Parathyroid adenoma (tissue), 2 donors: ENCODE measurements around the gene CTBP2.

Source experiments
- H2AFZ ChIP-seq: fragments of 300-600 bp; sonication (generic); one replicate; pipeline ENCODE4 v1.7.0; 2017; ENCODE audit warnings: antibody characterized with exemption, mild to moderate bottlenecking
- H3K27ac ChIP-seq: fragments of 300-600 bp; sonication (generic); one replicate; pipeline ENCODE4 v1.7.0; 2017
- H3K27me3 ChIP-seq: fragments of 300-600 bp; sonication (generic); one replicate; pipeline ENCODE4 v1.7.0; 2017; ENCODE audit warnings: low read length; ENCODE audit not compliant: control insufficient read depth, insufficient read depth
- H3K36me3 ChIP-seq: fragments of 300-600 bp; sonication (generic); one replicate; pipeline ENCODE4 v1.7.0; 2017; ENCODE audit warnings: low read length; ENCODE audit not compliant: control insufficient read depth, insufficient read depth
- H3K4me1 ChIP-seq: fragments of 300-600 bp; sonication (generic); one replicate; pipeline ENCODE4 v1.7.0; 2017; ENCODE audit warnings: control low read depth
- H3K4me2 ChIP-seq: fragments of 300-600 bp; sonication (generic); one replicate; pipeline ENCODE4 v1.7.0; 2017; ENCODE audit warnings: low read length
- H3K4me3 ChIP-seq: fragments of 300-600 bp; sonication (generic); one replicate; pipeline ENCODE4 v1.7.0; 2017; ENCODE audit warnings: low read depth, low read length
- H3K79me2 ChIP-seq: fragments of 300-600 bp; sonication (generic); one replicate; pipeline ENCODE4 v1.7.0; 2017; ENCODE audit warnings: control low read depth
- H3K9ac ChIP-seq: fragments of 300-600 bp; sonication (generic); one replicate; pipeline ENCODE4 v1.7.0; 2017; ENCODE audit warnings: mild to moderate bottlenecking
- H3K9me3 ChIP-seq: fragments of 300-600 bp; sonication (generic); one replicate; pipeline ENCODE4 v1.7.0; 2017; ENCODE audit warnings: low read length; ENCODE audit not compliant: control insufficient read depth
- CTCF ChIP-seq: fragments of 300-600 bp; sonication (generic); IDR thresholded peaks from one replicate; pipeline ENCODE4 v1.7.0; 2017; ENCODE audit warnings: antibody characterized with exemption, mild to moderate bottlenecking
- donor health status: primary hyperparathyroidism.

The CTBP2 gene

GRCh38 chr10:125054669-125055268, 105.6 kb downstream of the CTBP2 start:
- H3K79me2 ChIP-seq = peaks cover 64% of the 10 kb centered on the region
- H2AFZ ChIP-seq = no peak overlapping the region
- no peak overlapping the region for H3K4me2 ChIP-seq
- H3K27ac ChIP-seq = no peak overlapping the region
- no peaks in the 10 kb centered on the region for H3K36me3 ChIP-seq
- no peak overlapping the region for H3K4me3 ChIP-seq
- no peak overlapping the region for H3K9ac ChIP-seq
- H3K4me1 ChIP-seq = peaks cover 11% of the 10 kb centered on the region
- H3K27me3 ChIP-seq = no peaks in the 10 kb centered on the region
- TF ChIP-seq CTCF = no peak
- H3K9me3 ChIP-seq = no peaks in the 10 kb centered on the region

GRCh38 chr10:125054216-125054615, 106.1 kb downstream of the CTBP2 start:
- Histone ChIP-seq H3K9me3 (no peaks in the 10 kb centered on the region), H3K36me3 (no peaks in the 10 kb centered on the region), H3K4me1 (peaks cover 14% of the 10 kb centered on the region), H2AFZ (no peak overlapping the region), H3K9ac (no peak overlapping the region), H3K4me3 (no peak overlapping the region), H3K79me2 (peaks cover 59% of the 10 kb centered on the region), H3K27me3 (no peaks in the 10 kb centered on the region), H3K4me2 (no peak overlapping the region), H3K27ac (no peak overlapping the region)
- no peak for TF ChIP-seq CTCF

GRCh38 chr10:125052146-125052545, 108.2 kb downstream of the CTBP2 start:
- peaks cover 21% of the 10 kb centered on the region for H3K4me1 ChIP-seq

GRCh38 chr10:125050383-125050782, 110.0 kb downstream of the CTBP2 start:
- H3K9me3 ChIP-seq = no peaks in the 10 kb centered on the region
- H3K27ac ChIP-seq = no peak overlapping the region
- no peak overlapping the region for H2AFZ ChIP-seq
- no peak for TF ChIP-seq CTCF
- H3K4me3 ChIP-seq = no peak overlapping the region
- H3K4me1 ChIP-seq = peaks cover 12% of the 10 kb centered on the region
- H3K27me3 ChIP-seq = no peaks in the 10 kb centered on the region
- no peaks in the 10 kb centered on the region for H3K36me3 ChIP-seq
- no peak overlapping the region for H3K9ac ChIP-seq
- peaks cover 36% of the 10 kb centered on the region for H3K79me2 ChIP-seq
- H3K4me2 ChIP-seq = no peak overlapping the region

More at GRCh38 chr10:125052146-125052545, 108.2 kb downstream of the CTBP2 start:
- no peak overlapping the region for H3K27ac ChIP-seq
- H3K4me3 ChIP-seq = no peak overlapping the region
- no peak for TF ChIP-seq CTCF
- no peak overlapping the region for H2AFZ ChIP-seq
- peaks cover 47% of the 10 kb centered on the region for H3K79me2 ChIP-seq
- H3K27me3 ChIP-seq = no peaks in the 10 kb centered on the region
- H3K9me3 ChIP-seq = no peaks in the 10 kb centered on the region
- no peak overlapping the region for H3K4me2 ChIP-seq
- no peaks in the 10 kb centered on the region for H3K36me3 ChIP-seq
- H3K9ac ChIP-seq = no peak overlapping the region

GRCh38 chr10:125049216-125049881, 111.0 kb downstream of the CTBP2 start:
- TF ChIP-seq CTCF = no peak
- Histone ChIP-seq H3K9ac (no peak overlapping the region), H3K27ac (no peak overlapping the region)

More at GRCh38 chr10:125049216-125049881, 111.0 kb downstream of the CTBP2 start:
- Histone ChIP-seq H2AFZ (no peak overlapping the region), H3K4me3 (no peak overlapping the region), H3K27me3 (no peaks in the 10 kb centered on the region), H3K36me3 (no peaks in the 10 kb centered on the region), H3K79me2 (peaks cover 34% of the 10 kb centered on the region), H3K4me1 (peaks cover 12% of the 10 kb centered on the region), H3K4me2 (no peak overlapping the region), H3K9me3 (no peaks in the 10 kb centered on the region)
